Measurements from ENCODE around the gene CYB561. TPM values are rescaled to one million over a fixed set of nuclear protein-coding genes. Genes with fewer than 3 reads are reported as not detected.
A peak's percentile ranks its signal among the peaks of the same experiment; 100 is the strongest.

CYB561 gene
- total RNA-seq, 1 donor from 2014 or later, result 1.7 TPM

DNA sequence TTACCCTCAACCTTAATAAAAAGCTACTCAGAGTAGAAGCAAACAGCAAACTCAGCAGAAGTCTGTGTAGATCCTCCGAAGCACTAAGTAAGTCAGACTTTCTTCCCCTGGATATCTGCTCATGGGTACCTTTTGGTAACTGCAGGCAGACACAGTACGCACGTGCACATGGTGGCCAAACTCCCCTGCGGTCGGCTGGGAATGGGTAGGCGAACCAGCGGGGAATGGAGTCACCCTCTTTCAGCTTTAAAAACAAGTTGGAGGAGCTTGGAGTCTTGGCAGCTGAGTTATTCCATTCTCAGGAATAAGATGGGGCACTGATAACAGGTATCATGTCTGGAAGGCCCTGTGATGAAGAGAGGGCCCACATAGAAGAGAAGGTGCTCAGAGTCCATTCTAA is 16.3 kb downstream of the CYB561 start:
- peaks cover 58% of the 10 kb centered on the region for H3K4me1 Mint-ChIP-seq

DNA sequence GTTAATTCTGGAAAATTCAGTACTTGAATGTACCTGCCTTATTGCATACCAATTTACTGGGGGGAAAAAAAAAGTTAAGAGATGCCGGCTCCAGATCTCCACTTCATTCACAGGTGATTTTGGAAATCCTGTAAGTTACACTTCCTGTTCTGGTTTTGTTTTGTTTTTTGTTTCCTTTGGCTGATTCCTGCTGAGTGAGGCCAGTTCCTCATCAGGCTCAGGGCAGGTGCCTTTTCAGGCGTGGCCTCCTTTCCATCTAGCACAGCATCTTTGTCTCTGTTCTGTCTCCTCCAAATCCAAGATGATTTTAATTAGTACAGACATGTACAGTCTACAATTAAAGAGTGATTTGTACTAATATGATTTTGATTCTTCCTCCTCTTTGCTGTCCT is 19.2 kb downstream of the CYB561 start:
- no peaks in the 10 kb centered on the region for H3K9me3 Mint-ChIP-seq
- peak overlapping the region; percentile 4 for H3K4me3 Mint-ChIP-seq
- peaks cover 37% of the 10 kb centered on the region for H3K4me1 Mint-ChIP-seq
- intact Hi-C loops (cut with micrococcal nuclease), result loop anchor here (5.0 kb wide), 1 partner anchor 270 kb away; no protein-coding TSS in a partner anchor
- H3K27ac Mint-ChIP-seq, result peak overlapping the region; percentile 36
- no peak for DNase-seq
- H3K36me3 Mint-ChIP-seq (ENCODE audit: low read depth), result no peaks in the 10 kb centered on the region
- peaks cover 2% of the 10 kb centered on the region for H3K27me3 Mint-ChIP-seq

More for the DNA sequence above, 16.3 kb downstream of the CYB561 start:
- DNase-seq, result no peak
- Mint-ChIP-seq H3K4me3 (no peak overlapping the region), H3K9me3 (no peaks in the 10 kb centered on the region), H3K27ac (no peak overlapping the region), H3K27me3 (no peaks in the 10 kb centered on the region), H3K36me3 (ENCODE audit: low read depth) (no peaks in the 10 kb centered on the region)
- intact Hi-C loops (cut with micrococcal nuclease), result loop anchor here (5.0 kb wide), 1 partner anchor 268 kb away; no protein-coding TSS in a partner anchor

GRCh38 chr17:63426041-63426916 is 19.8 kb downstream of the CYB561 start:
- intact Hi-C loops (cut with micrococcal nuclease), result loop anchor here (5.0 kb wide), 1 partner anchor 271 kb away; no protein-coding TSS in a partner anchor
- H3K4me3 Mint-ChIP-seq, result no peak overlapping the region
- no peaks in the 10 kb centered on the region for H3K36me3 Mint-ChIP-seq (ENCODE audit: low read depth)

DNA sequence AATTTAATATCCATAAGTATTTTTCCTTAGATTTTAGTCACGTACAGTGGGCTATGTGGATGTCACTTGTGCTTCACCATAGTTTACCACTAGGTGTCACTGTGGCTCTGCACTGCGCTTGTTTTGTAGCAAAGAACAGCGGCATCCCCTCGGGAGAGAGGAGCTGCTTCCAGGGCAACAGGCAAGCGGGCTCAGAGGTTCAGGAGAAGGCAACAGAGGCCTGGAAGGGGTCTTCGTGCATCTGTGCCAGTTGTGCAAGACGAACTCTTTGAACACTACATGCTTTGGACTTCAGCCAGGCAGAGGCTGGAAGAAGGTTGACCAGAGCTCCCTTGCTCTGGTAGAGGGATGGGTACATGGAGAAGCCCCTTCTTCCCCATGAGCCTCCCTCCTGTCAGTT is 20.6 kb downstream of the CYB561 start:
- peak; percentile 93 for DNase-seq
- Mint-ChIP-seq H3K27ac (no peak overlapping the region), H3K4me1 (peaks cover 40% of the 10 kb centered on the region), H3K9me3 (no peaks in the 10 kb centered on the region), H3K4me3 (no peak overlapping the region), H3K27me3 (peaks cover 2% of the 10 kb centered on the region), H3K36me3 (ENCODE audit: low read depth) (no peaks in the 10 kb centered on the region)
- intact Hi-C loops (cut with micrococcal nuclease), result loop anchor here (1.0 to 5.0 kb wide), 3 partner anchors 54 to 272 kb away; no protein-coding TSS in a partner anchor

More at GRCh38 chr17:63426041-63426916, 19.8 kb downstream of the CYB561 start:
- peaks cover 2% of the 10 kb centered on the region for H3K27me3 Mint-ChIP-seq
- H3K27ac Mint-ChIP-seq, result no peak overlapping the region
- peaks cover 37% of the 10 kb centered on the region for H3K4me1 Mint-ChIP-seq
- H3K9me3 Mint-ChIP-seq, result no peaks in the 10 kb centered on the region
- no peak for DNase-seq

GRCh38 chr17:63423963-63424362 is 22.1 kb downstream of the CYB561 start:
- Mint-ChIP-seq H3K27ac (no peak overlapping the region), H3K4me1 (peaks cover 43% of the 10 kb centered on the region), H3K36me3 (ENCODE audit: low read depth) (no peaks in the 10 kb centered on the region), H3K27me3 (peaks cover 2% of the 10 kb centered on the region), H3K4me3 (no peak overlapping the region), H3K9me3 (no peaks in the 10 kb centered on the region)
- DNase-seq, result no peak
- intact Hi-C loops (cut with micrococcal nuclease), result no loop called here

- no peak overlapping the region for H3K27ac Mint-ChIP-seq
- H3K4me1 Mint-ChIP-seq, result peaks cover 41% of the 10 kb centered on the region
Measured at GRCh38 chr17:63423251-63423950, 22.7 kb downstream of the CYB561 start.

GRCh38 chr17:63421681-63422645 is 24.1 kb downstream of the CYB561 start:
- intact Hi-C loops (cut with micrococcal nuclease), result no loop called here

More at GRCh38 chr17:63423251-63423950, 22.7 kb downstream of the CYB561 start:
- Mint-ChIP-seq H3K4me3 (no peak overlapping the region), H3K36me3 (ENCODE audit: low read depth) (no peaks in the 10 kb centered on the region), H3K27me3 (peaks cover 2% of the 10 kb centered on the region), H3K9me3 (no peaks in the 10 kb centered on the region)
- intact Hi-C loops (cut with micrococcal nuclease), result no loop called here
- no peak for DNase-seq

GRCh38 chr17:63420868-63421680 is 25.0 kb downstream of the CYB561 start:
- intact Hi-C loops (cut with micrococcal nuclease), result no loop called here
- Mint-ChIP-seq H3K27me3 (peaks cover 7% of the 10 kb centered on the region), H3K36me3 (ENCODE audit: low read depth) (no peaks in the 10 kb centered on the region), H3K27ac (peak overlapping the region; percentile 74), H3K9me3 (no peaks in the 10 kb centered on the region), H3K4me1 (peaks cover 20% of the 10 kb centered on the region), H3K4me3 (no peak overlapping the region)
- no peak for DNase-seq

More at GRCh38 chr17:63421681-63422645, 24.1 kb downstream of the CYB561 start:
- no peak for DNase-seq
- peaks cover 4% of the 10 kb centered on the region for H3K27me3 Mint-ChIP-seq
- peaks cover 27% of the 10 kb centered on the region for H3K4me1 Mint-ChIP-seq
- no peak overlapping the region for H3K4me3 Mint-ChIP-seq
- H3K36me3 Mint-ChIP-seq (ENCODE audit: low read depth), result no peaks in the 10 kb centered on the region
- no peaks in the 10 kb centered on the region for H3K9me3 Mint-ChIP-seq
- H3K27ac Mint-ChIP-seq, result no peak overlapping the region

DNA sequence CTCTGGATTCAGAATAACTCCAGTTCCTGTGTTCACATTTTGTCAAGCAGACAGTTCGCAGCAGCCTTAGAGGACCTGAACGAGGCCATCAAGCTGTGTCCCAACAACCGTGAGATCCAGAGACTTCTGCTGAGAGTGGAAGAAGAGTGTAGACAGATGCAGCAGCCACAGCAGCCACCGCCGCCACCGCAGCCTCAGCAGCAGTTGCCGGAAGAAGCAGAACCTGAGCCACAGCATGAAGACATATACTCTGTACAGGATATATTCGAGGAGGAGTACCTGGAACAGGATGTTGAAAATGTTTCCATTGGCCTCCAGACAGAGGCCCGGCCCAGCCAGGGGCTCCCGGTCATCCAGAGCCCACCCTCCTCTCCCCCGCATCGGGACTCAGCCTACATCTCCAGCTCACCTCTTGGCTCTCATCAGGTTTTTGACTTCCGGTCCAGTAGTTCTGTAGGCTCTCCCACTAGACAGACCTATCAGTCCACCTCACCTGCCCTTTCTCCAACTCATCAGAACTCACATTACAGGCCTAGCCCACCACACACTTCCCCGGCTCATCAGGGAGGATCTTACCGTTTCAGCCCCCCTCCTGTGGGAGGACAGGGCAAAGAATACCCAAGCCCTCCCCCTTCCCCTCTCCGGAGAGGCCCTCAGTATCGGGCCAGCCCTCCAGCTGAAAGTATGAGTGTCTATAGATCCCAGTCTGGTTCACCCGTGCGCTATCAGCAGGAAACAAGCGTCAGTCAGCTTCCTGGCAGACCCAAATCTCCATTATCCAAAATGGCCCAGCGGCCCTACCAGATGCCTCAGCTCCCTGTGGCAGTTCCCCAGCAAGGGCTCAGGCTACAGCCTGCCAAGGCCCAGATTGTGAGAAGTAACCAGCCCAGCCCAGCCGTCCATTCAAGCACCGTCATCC is 25.9 kb downstream of the CYB561 start:
- peak; percentile 88 for DNase-seq
- H3K27ac Mint-ChIP-seq, result peak overlapping the region; percentile 74
- peaks cover 8% of the 10 kb centered on the region for H3K27me3 Mint-ChIP-seq
- H3K9me3 Mint-ChIP-seq, result no peaks in the 10 kb centered on the region
- intact Hi-C loops (cut with micrococcal nuclease), result no loop called here
- peaks cover 16% of the 10 kb centered on the region for H3K4me1 Mint-ChIP-seq
- peak overlapping the region; percentile 38 for H3K4me3 Mint-ChIP-seq
- H3K36me3 Mint-ChIP-seq (ENCODE audit: low read depth), result no peaks in the 10 kb centered on the region

DNA sequence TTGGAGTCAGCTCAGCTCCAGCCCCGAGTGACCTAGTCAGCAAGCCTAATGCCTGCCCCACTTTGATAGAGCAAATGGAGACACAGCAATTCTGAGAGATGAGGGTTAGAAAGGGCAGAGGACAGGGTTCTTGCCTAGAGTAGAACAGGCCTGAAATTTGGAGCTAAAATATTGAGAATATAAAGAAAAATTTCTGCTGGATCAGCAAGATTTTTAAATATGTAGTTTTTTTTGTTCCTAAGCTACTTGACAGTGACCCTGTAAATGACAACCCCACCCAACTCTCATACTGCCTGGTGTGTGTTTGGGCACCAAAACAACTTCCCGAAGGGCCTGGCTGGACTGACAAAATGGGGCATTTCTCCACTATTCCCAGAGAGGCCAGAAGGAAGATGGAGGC is 26.7 kb downstream of the CYB561 start:
- Mint-ChIP-seq H3K36me3 (ENCODE audit: low read depth) (no peaks in the 10 kb centered on the region), H3K27ac (peak overlapping the region; percentile 7), H3K4me3 (no peak overlapping the region), H3K9me3 (no peaks in the 10 kb centered on the region), H3K4me1 (peaks cover 16% of the 10 kb centered on the region), H3K27me3 (peaks cover 14% of the 10 kb centered on the region)
- DNase-seq, result no peak
- intact Hi-C loops (cut with micrococcal nuclease), result no loop called here

GRCh38 chr17:63418540-63418939 is 27.6 kb downstream of the CYB561 start:
- Mint-ChIP-seq H3K27me3 (peaks cover 14% of the 10 kb centered on the region), H3K4me1 (peaks cover 16% of the 10 kb centered on the region), H3K36me3 (ENCODE audit: low read depth) (no peaks in the 10 kb centered on the region), H3K4me3 (no peak overlapping the region), H3K9me3 (no peaks in the 10 kb centered on the region), H3K27ac (no peak overlapping the region)
- intact Hi-C loops (cut with micrococcal nuclease), result no loop called here
- no peak for DNase-seq

- no peak for DNase-seq
- peaks cover 26% of the 10 kb centered on the region for H3K27me3 Mint-ChIP-seq
- intact Hi-C loops (cut with micrococcal nuclease), result no loop called here
- no peak overlapping the region for H3K27ac Mint-ChIP-seq
- H3K4me3 Mint-ChIP-seq, result no peak overlapping the region
- peaks cover 3% of the 10 kb centered on the region for H3K4me1 Mint-ChIP-seq
- no peaks in the 10 kb centered on the region for H3K36me3 Mint-ChIP-seq (ENCODE audit: low read depth)
- no peaks in the 10 kb centered on the region for H3K9me3 Mint-ChIP-seq
Measured at GRCh38 chr17:63414222-63414621, 31.9 kb downstream of the CYB561 start.

Data from activated CD4-positive, alpha-beta T cell treated with anti-CD3 and anti-CD28 coated beads, Interleukin-2, amount 10 ng/mL, durations not matched to agents 24 days and 14 days (primary cell).